Activated gamma-delta T cell (primary cell): ENCODE measurements around the gene ATP5F1E.

Experiments used
- DNase-seq: peaks from one replicate; lab custom pipeline; 2025; lab: John Stamatoyannopoulos, UW

The ATP5F1E gene

GRCh38 chr20:59005523-59006166 is 26.5 kb downstream of the ATP5F1E start:
- DNase-seq, result no peak

- no peak for DNase-seq
Observed at GRCh38 chr20:59004763-59005522, 27.2 kb downstream of the ATP5F1E start.

- DNase-seq, result no peak
Observed at GRCh38 chr20:59004493-59004762, 27.7 kb downstream of the ATP5F1E start.

GRCh38 chr20:59003836-59004492 is 28.2 kb downstream of the ATP5F1E start:
- DNase-seq, result no peak

GRCh38 chr20:59002874-59003399 is 29.2 kb downstream of the ATP5F1E start:
- DNase-seq, result no peak

GRCh38 chr20:59002388-59002787 is 29.7 kb downstream of the ATP5F1E start:
- DNase-seq, result no peak

- no peak for DNase-seq
Observed at GRCh38 chr20:59001449-59002171, 30.5 kb downstream of the ATP5F1E start.

GRCh38 chr20:59001068-59001448 is 31.1 kb downstream of the ATP5F1E start:
- DNase-seq, result no peak

GRCh38 chr20:59000326-59000725 is 31.8 kb downstream of the ATP5F1E start:
- no peak for DNase-seq

GRCh38 chr20:58998656-58999055 is 33.5 kb downstream of the ATP5F1E start:
- no peak for DNase-seq

GRCh38 chr20:58997141-58997770 is 34.9 kb downstream of the ATP5F1E start:
- DNase-seq, result no peak

- no peak for DNase-seq
Observed at GRCh38 chr20:58996226-58996611, 35.9 kb downstream of the ATP5F1E start.

GRCh38 chr20:58995461-58996225 is 36.5 kb downstream of the ATP5F1E start:
- DNase-seq, result no peak

GRCh38 chr20:58994390-58995159 is 37.6 kb downstream of the ATP5F1E start:
- DNase-seq, result no peak

- DNase-seq, result no peak
Observed at GRCh38 chr20:58993332-58994248, 38.5 kb downstream of the ATP5F1E start.

GRCh38 chr20:58992911-58993310 is 39.2 kb downstream of the ATP5F1E start:
- DNase-seq, result no peak

GRCh38 chr20:58991715-58992114 is 40.4 kb downstream of the ATP5F1E start:
- DNase-seq, result no peak

- DNase-seq, result no peak
Observed at GRCh38 chr20:58990651-58991445, 41.3 kb downstream of the ATP5F1E start.
